ENCODE data around the gene WDFY4. TPM values are rescaled to one million over a fixed set of nuclear protein-coding genes. Genes with fewer than 3 reads are reported as not detected.

The WDFY4 gene
- total RNA-seq, 1 experiment from 2014 or later: not detected

DNA sequence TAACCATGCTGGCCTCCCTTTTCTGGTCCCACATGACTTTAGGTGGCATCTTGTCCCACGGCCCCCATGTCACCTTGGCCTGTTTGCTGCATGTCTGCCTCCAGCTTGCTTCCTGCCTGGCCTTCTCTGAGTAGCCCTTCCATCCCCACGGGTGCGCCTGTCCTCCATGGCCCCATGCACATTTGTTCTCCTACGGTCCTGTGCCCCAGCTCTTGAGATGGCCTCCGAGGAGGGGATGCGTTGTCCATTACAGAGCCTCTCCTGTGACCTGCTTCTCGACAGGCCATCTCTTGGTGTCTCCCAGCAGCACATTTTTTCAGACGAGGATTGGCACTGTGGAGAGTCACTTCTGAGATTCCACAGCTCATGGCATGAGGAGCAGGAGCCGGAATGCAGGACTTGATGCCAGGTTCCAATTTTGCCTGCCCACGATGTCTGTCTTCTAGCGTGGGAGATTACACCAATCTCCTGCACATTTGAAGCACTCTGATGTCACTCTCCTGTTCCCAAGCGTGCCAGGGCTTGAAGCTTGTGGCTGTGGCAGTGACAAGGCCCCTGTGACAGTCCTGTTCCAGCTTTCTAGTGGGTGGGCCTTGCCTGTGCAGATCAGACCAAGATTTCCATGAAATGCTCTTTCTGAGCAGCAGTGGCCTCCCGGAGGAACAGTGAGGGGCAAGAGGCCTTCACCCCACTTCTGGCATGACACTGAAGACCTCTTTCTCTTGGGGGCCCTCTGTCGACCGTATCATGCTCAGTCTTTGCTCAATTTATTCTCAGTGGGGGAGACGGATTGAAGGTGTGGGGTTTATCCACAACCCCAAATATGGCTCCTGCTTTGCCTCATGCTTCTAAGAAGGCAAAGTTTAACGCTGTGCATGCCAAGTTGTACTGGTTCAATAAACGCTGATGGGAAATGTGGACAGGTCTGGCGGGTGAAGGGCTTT is 13.4 kb downstream of the WDFY4 start:
- Histone ChIP-seq H3K4me2 (ENCODE audit: insufficient read depth, insufficient read length, low read length) (no peak overlapping the region), H2AFZ (ENCODE audit: low read length) (no peak overlapping the region), H4K8ac (replicated peaks; ENCODE audit: insufficient read length, low read depth, low read length) (no peak overlapping the region), H3K14ac (ENCODE audit: insufficient read depth, low read length) (no peak overlapping the region), H2BK12ac (ENCODE audit: insufficient read length, low read depth, low read length) (no peak overlapping the region), H3K18ac (ENCODE audit: insufficient read length, low read depth, low read length) (no peak overlapping the region), H2BK5ac (ENCODE audit: insufficient read length, low read length) (no peak overlapping the region), H4K5ac (ENCODE audit: insufficient read length, low read depth, low read length) (no peak overlapping the region), H3K56ac (ENCODE audit: insufficient read length, low read depth, low read length) (no peak overlapping the region), H3K4ac (ENCODE audit: low read depth, low read length) (no peak overlapping the region), H4K20me1 (ENCODE audit: control insufficient read depth, insufficient read depth, insufficient read length) (no peaks in the 10 kb centered on the region), H3K4me1 (ENCODE audit: insufficient read depth, low read length) (no peaks in the 10 kb centered on the region), H3K9ac (ENCODE audit: extremely low read depth, insufficient read length, low read length) (no peak overlapping the region), H3K9me3 (ENCODE audit: control insufficient read depth, low read depth, low read length) (no peaks in the 10 kb centered on the region), H2BK120ac (ENCODE audit: low read depth, low read length, poor library complexity, severe bottlenecking) (no peak overlapping the region), H3K79me2 (ENCODE audit: insufficient read depth, low read length) (no peaks in the 10 kb centered on the region), H3K23me2 (ENCODE audit: insufficient read length, low read depth, low read length, poor library complexity, severe bottlenecking) (no peaks in the 10 kb centered on the region), H2BK20ac (ENCODE audit: low read depth, low read length, poor library complexity, severe bottlenecking) (no peak overlapping the region), H2AK5ac (ENCODE audit: insufficient read length, low read length) (no peak overlapping the region), H3T11ph (ENCODE audit: low read length) (no peak overlapping the region), H4K91ac (ENCODE audit: insufficient read length, low read depth, low read length) (no peak overlapping the region), H3K23ac (ENCODE audit: insufficient read length, low read depth, low read length) (no peak overlapping the region), H3K27me3 (ENCODE audit: insufficient read depth, low read length) (no peaks in the 10 kb centered on the region), H3K79me1 (ENCODE audit: insufficient read depth, low read depth, low read length, poor library complexity, severe bottlenecking) (no peaks in the 10 kb centered on the region), H3K27ac (ENCODE audit: insufficient read length, low read depth, low read length) (no peak overlapping the region), H2BK15ac (ENCODE audit: low read depth, low read length) (no peak overlapping the region)
- Mint-ChIP-seq H3K9me3 (no peaks in the 10 kb centered on the region), H3K36me3 (ENCODE audit: insufficient read depth in 1 of 3, low read depth in 3 of 3) (no peaks in the 10 kb centered on the region), H3K4me3 (no peak overlapping the region), H3K27ac (no peak overlapping the region; a peak in 1 of 7 replicates), H3K4me1 (no peaks in the 10 kb centered on the region; a peak in 1 of 4 replicates), H3K27me3 (ENCODE audit: low read depth) (peaks cover 2% of the 10 kb centered on the region)
- no CpG with 5 or more reads among the region's 19 CpGs for WGBS (ENCODE audit: extremely low coverage, insufficient read length, low lambda C conversion rate)
- TF ChIP-seq, protein P1, sequence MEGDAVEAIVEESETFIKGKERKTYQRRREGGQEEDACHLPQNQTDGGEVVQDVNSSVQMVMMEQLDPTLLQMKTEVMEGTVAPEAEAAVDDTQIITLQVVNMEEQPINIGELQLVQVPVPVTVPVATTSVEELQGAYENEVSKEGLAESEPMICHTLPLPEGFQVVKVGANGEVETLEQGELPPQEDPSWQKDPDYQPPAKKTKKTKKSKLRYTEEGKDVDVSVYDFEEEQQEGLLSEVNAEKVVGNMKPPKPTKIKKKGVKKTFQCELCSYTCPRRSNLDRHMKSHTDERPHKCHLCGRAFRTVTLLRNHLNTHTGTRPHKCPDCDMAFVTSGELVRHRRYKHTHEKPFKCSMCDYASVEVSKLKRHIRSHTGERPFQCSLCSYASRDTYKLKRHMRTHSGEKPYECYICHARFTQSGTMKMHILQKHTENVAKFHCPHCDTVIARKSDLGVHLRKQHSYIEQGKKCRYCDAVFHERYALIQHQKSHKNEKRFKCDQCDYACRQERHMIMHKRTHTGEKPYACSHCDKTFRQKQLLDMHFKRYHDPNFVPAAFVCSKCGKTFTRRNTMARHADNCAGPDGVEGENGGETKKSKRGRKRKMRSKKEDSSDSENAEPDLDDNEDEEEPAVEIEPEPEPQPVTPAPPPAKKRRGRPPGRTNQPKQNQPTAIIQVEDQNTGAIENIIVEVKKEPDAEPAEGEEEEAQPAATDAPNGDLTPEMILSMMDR (conservative IDR thresholded peaks at IDR 0.05): no peak
- no peak for DNase-seq

Data from H9 (cell line).